ENCODE measurements around the gene RAB11FIP4. TPM values are rescaled to one million over a fixed set of nuclear protein-coding genes. Genes with fewer than 3 reads are reported as not detected.

Gene RAB11FIP4
- total and polyA plus RNA-seq, 2 donors (not counting 1 experiment from before 2014, with no cell fraction given): 17.0 to 70.5 TPM

GRCh38 chr17:31511195-31511578 lies 119.7 kb downstream of the RAB11FIP4 start:
- H3K9ac ChIP-seq (ENCODE audit: low read length): no peak overlapping the region
- H2AFZ ChIP-seq (ENCODE audit: insufficient read depth, low read depth, low read length, poor library complexity, severe bottlenecking): no peak overlapping the region
- peaks cover 98% of the 10 kb centered on the region for H3K79me2 ChIP-seq (ENCODE audit: control insufficient read depth, insufficient read depth, low read length)
- ATAC-seq (ENCODE audit: low read depth): no peak
- H3K4me2 ChIP-seq (replicated peaks; ENCODE audit: low read depth, low read length, poor library complexity, severe bottlenecking): peak overlapping the region; percentile 91
- CTCF ChIA-PET: interaction anchor here (0.6 to 5.7 kb wide), 11 partner anchors 12 to 498 kb away, joined by 3 to 94 read pairs (median 7); no protein-coding TSS in a partner anchor
- 80% methylated on average over 9 of the region's 9 CpGs for WGBS (ENCODE audit: insufficient coverage)
- POLR2A ChIA-PET: interaction anchor here (2.3 to 3.7 kb wide), 2 partner anchors 17 to 24 kb away, joined by 7 to 34 read pairs; no protein-coding TSS in a partner anchor
- Mint-ChIP-seq H3K9me3 (ENCODE audit: insufficient read depth) (no peaks in the 10 kb centered on the region), H3K4me3 (peak overlapping the region; percentile 52), H3K4me1 (peaks cover 57% of the 10 kb centered on the region), H3K27me3 (no peaks in the 10 kb centered on the region), H3K27ac (peak overlapping the region; percentile 96)
- TF ChIP-seq CTCF (IDR thresholded peaks at IDR 0.05): no peak
- TF ChIP-seq EZH2 (IDR thresholded peaks at IDR 0.05; ENCODE audit: borderline replicate concordance, insufficient read depth, low read depth, low read length, poor library complexity, severe bottlenecking): no peak
- peak overlapping the region; percentile 83 to 89 for H3K27ac ChIP-seq (ENCODE audit: low read length in 2 of 2)
- H3K4me1 ChIP-seq (ENCODE audit: control insufficient read depth in 2 of 2, insufficient read depth in 2 of 2, low read length in 2 of 2): peaks cover 49 to 56% of the 10 kb centered on the region in 2 donors
- no peaks in the 10 kb centered on the region for H3K9me3 ChIP-seq (ENCODE audit: control extremely low read depth in 1 of 3, control insufficient read depth in 2 of 3, insufficient read depth in 1 of 3, low read length in 2 of 3)
- intact Hi-C loops (cut with micrococcal nuclease): no loop called here
- no peaks in the 10 kb centered on the region for H3K27me3 ChIP-seq (replicated peaks in 1 of 4; ENCODE audit: control extremely low read depth in 1 of 4, control insufficient read depth in 3 of 4, insufficient read depth in 4 of 4, low read length in 3 of 4)
- no peak for DNase-seq
- H4K20me1 ChIP-seq (ENCODE audit: control insufficient read depth, insufficient read depth, low read length, poor library complexity, severe bottlenecking): peaks cover 58% of the 10 kb centered on the region
- no peak overlapping the region for H3K4me3 ChIP-seq (ENCODE audit: control extremely low read depth in 1 of 5, extremely low read depth in 1 of 5, insufficient read depth in 1 of 5, low read depth in 2 of 5, low read length in 4 of 5)
- peaks cover 0 to 30% of the 10 kb centered on the region in 2 experiments for H3K36me3 ChIP-seq (replicated peaks in 1 of 2; ENCODE audit: control extremely low read depth in 1 of 2, control insufficient read depth in 1 of 2, extremely low read depth in 1 of 2, insufficient read depth in 2 of 2, low read length in 1 of 2)

GRCh38 chr17:31511580-31511979 lies 120.1 kb downstream of the RAB11FIP4 start:
- Histone ChIP-seq H3K9ac (ENCODE audit: low read length) (no peak overlapping the region), H3K4me1 (ENCODE audit: control insufficient read depth in 2 of 2, insufficient read depth in 2 of 2, low read length in 2 of 2) (peaks cover 49 to 56% of the 10 kb centered on the region in 2 donors), H2AFZ (ENCODE audit: insufficient read depth, low read depth, low read length, poor library complexity, severe bottlenecking) (no peak overlapping the region), H3K36me3 (replicated peaks in 1 of 2; ENCODE audit: control extremely low read depth in 1 of 2, control insufficient read depth in 1 of 2, extremely low read depth in 1 of 2, insufficient read depth in 2 of 2, low read length in 1 of 2) (peaks cover 0 to 30% of the 10 kb centered on the region in 2 experiments), H3K27me3 (replicated peaks in 1 of 4; ENCODE audit: control extremely low read depth in 1 of 4, control insufficient read depth in 3 of 4, insufficient read depth in 4 of 4, low read length in 3 of 4) (no peaks in the 10 kb centered on the region), H3K4me2 (replicated peaks; ENCODE audit: low read depth, low read length, poor library complexity, severe bottlenecking) (peak overlapping the region; percentile 91), H3K9me3 (ENCODE audit: control extremely low read depth in 1 of 3, control insufficient read depth in 2 of 3, insufficient read depth in 1 of 3, low read length in 2 of 3) (no peaks in the 10 kb centered on the region), H3K79me2 (ENCODE audit: control insufficient read depth, insufficient read depth, low read length) (peaks cover 98% of the 10 kb centered on the region), H4K20me1 (ENCODE audit: control insufficient read depth, insufficient read depth, low read length, poor library complexity, severe bottlenecking) (peaks cover 62% of the 10 kb centered on the region), H3K27ac (ENCODE audit: low read length in 2 of 2) (no peak overlapping the region), H3K4me3 (ENCODE audit: control extremely low read depth in 1 of 5, extremely low read depth in 1 of 5, insufficient read depth in 1 of 5, low read depth in 2 of 5, low read length in 4 of 5) (no peak overlapping the region)
- intact Hi-C loops (cut with micrococcal nuclease): no loop called here
- H3K27me3 Mint-ChIP-seq: no peaks in the 10 kb centered on the region
- ChIA-PET CTCF (interaction anchor here (0.6 to 5.7 kb wide), 7 partner anchors 12 to 294 kb away, joined by 3 to 94 read pairs (median 25); no protein-coding TSS in a partner anchor), POLR2A (no interaction called here)
- H3K4me1 Mint-ChIP-seq: peaks cover 56% of the 10 kb centered on the region
- TF ChIP-seq EZH2 (IDR thresholded peaks at IDR 0.05; ENCODE audit: borderline replicate concordance, insufficient read depth, low read depth, low read length, poor library complexity, severe bottlenecking): no peak
- TF ChIP-seq CTCF (IDR thresholded peaks at IDR 0.05): no peak
- DNase-seq (no peak), ATAC-seq (ENCODE audit: low read depth) (no peak)
- H3K4me3 Mint-ChIP-seq: no peak overlapping the region
- no peaks in the 10 kb centered on the region for H3K9me3 Mint-ChIP-seq (ENCODE audit: insufficient read depth)
- WGBS (ENCODE audit: insufficient coverage): 96% methylated on average over 9 of the region's 9 CpGs
- H3K27ac Mint-ChIP-seq: no peak overlapping the region
